GF-D8 (cell line): ENCODE data around the gene ACOX3.
"Not testable (repeated sequence)": the region's sequence is repeated elsewhere in the genome, so short reads cannot be mapped to it uniquely, and the experiment has no call there.

Experiments used
- DNase-seq: peaks from one replicate; lab custom pipeline; 2025; lab: John Stamatoyannopoulos, UW

The ACOX3 gene

DNA sequence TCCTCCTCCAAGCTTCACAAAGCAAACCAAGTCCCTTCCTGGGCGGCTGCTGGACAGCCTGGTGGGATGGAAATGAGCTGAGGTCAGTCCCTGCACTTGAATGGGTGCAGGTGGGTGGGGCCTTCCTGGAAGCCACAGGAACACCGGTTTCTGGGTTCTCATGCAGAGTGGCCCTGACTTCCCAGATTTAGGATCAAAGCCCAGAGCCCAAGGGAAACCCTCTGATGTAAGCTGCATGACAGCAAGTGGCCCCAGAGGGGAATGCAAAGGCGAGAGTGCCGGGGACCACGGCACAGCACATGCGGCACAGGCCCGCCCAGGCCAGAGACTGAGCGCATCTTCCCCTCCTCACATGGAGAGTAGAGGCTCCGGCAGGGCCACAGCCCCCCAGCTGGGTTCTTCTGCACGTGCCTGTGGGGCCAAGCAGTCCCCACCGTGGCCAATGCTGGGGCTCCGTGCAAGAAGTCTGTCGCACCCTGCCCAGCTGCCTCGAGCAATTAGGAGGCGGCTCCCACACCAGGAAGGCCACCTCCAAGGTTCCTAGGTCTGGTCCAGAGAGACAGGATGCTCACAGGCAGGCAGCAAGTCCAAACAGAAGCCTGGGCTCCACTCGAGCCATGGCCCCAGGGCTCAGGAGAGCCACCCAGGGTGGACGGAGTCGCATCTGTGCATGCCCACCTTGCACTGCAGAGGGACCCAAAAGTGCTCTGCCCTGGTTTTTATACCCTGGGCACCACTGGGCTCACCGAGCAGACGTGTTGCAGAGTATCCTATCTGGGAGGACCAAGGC is 88.0 kb downstream of the ACOX3 start:
- DNase-seq: no peak

- no peak for DNase-seq
These were observed 88.6 kb downstream of the ACOX3 start for GRCh38 chr4:8351931-8352367.

DNA sequence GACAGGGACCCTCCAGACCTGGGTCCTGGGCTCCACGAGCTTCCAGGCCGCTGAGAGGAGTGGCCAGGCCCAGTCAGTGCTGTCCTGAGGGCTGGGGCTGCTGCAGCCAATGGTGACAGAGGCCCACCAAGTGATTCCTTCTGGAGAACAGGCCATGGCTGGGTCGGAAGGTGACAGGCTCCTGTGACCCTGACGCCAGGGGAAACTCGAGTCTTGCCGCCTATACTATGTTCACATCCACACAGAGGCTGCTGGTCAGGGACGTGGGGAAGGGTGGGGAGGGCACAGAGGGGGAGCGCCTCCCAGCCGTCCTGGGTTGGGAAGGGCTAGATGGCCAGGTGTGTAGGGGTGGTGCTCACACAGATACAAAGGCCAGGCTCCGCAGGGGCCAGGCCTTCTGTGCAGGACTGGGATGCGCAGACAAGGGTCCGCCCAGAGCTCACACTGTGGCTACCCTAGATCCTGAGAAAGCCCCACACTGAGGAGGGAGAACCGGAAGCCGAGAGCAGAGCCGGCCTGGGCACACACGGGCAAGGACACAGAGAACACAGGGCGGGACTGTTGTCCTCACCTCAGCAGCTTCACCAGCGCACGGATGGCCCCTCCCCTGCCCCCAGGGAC is 89.6 kb downstream of the ACOX3 start:
- no peak for DNase-seq

- DNase-seq: no peak
These were observed 90.2 kb downstream of the ACOX3 start for GRCh38 chr4:8350352-8350751.

DNA sequence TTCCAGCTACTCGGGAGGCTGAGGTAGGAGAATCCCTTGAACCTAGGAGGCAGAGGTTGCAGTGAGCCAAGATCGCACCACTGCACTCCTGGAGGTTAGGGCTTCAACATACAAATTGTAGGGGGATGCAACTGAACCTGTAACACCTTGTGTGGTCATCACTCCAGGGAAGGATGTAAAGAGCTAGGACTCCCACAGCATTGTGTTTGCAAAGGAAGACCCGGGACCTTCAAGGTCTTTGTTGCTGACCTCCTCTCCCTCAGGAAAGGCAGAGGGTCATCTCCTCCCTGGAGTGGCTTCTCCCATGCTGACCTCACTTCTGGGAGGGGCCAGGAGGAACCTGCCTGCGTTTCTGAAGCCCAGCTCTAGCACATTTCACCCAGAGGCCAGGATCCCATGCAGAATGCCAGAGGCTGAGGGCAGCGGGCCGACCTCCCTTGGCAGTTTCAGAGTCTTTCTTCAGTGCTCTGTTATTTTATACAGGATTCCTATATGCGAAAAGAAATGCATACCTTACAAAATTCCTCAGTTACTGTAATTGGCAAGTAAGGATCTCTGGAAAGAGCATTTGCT is 90.8 kb downstream of the ACOX3 start:
- no peak for DNase-seq

DNA sequence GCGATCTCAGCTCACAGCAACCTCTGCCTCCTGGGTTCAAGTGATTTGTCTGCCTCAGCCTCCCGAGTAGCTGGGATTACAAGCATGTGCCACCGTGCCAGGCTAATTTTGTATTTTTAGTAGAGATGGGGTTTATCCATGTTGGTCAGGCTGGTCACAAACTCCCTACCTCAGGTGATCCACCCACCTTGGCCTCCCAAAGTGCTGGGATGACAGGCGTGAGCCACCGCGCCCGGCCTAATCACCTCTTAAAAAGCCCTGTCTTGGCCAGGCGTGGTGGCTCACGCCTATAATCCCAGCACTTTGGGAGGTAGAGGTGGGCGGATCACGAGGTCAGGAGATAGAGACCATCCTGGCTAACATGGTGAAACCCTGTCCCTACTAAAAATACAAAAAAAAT is 91.3 kb downstream of the ACOX3 start:
- DNase-seq: not testable (repeated sequence)

DNA sequence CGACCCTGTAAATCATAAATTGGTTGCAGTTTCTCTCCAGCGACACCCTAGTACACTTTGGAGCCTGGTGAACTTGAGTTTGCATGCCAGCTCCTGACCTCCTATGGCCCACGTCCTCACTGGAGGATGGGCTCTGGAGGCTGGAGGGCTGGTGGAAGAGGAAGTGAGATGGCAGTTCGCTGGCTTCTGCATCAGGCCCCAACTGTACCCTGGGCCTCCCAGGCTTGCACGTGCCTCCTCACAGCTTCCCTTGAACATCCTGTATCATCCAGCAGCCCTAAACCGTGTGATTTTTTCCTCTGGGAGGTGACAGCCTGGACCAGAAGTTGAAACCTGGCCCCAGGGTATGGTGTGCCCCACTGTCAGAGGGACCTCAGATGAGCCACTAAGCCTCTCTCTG is 92.5 kb downstream of the ACOX3 start:
- no peak for DNase-seq

GRCh38 chr4:8347660-8348059 is 92.9 kb downstream of the ACOX3 start:
- no peak for DNase-seq

GRCh38 chr4:8346838-8347605 is 93.5 kb downstream of the ACOX3 start:
- no peak for DNase-seq

GRCh38 chr4:8345946-8346814 is 94.3 kb downstream of the ACOX3 start:
- no peak for DNase-seq

- no peak for DNase-seq
These were observed 95.2 kb downstream of the ACOX3 start for GRCh38 chr4:8345053-8345945.

GRCh38 chr4:8344377-8344776 is 96.1 kb downstream of the ACOX3 start:
- no peak for DNase-seq

DNA sequence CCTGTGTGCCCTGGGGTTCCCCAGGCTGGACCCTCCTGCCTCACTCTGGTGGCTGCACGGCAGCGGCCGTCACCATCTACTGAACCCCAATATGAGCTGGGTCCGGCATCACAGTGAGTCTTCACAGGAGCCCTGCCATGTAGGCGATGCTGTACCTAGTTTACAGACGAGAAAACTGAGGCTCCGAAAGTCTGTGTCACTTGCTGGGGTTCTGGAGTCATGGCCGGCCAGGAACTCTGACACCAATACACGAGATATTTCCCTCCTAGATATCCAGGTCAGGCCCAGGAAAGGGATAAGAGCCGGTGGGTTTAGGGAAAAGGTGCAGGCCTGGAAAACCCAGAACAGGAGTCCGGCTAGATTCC is 96.6 kb downstream of the ACOX3 start:
- no peak for DNase-seq

- DNase-seq: no peak
These were observed 97.1 kb downstream of the ACOX3 start for GRCh38 chr4:8343262-8343966.

DNA sequence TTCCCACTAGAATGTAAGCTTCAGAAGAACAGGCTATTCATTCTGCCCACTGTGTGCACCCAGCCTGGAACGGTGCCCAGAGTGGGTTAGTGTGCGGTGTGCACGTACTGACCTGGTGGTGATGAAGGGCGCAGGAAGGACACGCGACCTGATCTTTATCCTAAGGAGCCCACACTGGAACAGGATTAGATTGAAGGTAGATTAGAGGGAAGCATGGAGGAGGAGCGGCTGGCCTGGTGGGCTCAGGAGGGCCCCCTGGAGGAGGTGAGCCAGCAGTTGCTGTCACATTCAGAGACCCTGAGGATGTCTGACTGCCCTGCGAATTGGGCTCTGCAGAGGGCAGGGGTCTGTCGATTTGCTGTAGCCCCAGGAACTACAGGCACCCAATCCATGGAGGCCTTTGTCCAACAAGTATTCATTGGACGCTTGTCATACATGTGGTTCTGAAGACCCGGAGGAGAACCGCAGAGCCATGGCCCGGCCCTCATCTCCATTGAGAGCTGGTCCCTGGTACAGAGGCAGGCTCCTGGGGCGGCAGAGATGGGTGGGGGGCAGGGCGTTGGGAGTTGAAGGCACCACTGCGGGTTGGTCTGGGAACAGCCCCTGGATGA is 97.8 kb downstream of the ACOX3 start:
- no peak for DNase-seq

- no peak for DNase-seq
These were observed 98.8 kb downstream of the ACOX3 start for GRCh38 chr4:8341691-8342090.

DNA sequence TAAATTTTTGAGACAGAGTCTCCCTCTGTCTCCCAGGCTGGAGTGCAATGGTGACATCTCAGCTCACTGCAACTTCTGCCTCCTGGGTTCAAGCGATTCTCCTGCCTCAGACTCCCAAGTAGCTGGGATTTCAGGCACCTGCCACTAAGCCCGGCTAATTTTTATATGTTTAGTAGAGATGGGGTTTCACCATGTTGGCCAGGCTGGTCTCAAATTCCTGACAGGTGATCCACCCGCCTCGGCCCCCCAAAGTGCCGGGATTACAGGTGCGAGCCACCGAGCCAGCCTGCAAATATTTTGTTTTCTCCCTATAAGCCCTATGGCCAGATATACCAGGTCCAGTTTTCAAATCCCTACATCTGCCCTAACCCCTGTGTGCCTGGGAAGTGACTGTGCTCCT is 99.2 kb downstream of the ACOX3 start:
- DNase-seq: not testable (repeated sequence)

DNA sequence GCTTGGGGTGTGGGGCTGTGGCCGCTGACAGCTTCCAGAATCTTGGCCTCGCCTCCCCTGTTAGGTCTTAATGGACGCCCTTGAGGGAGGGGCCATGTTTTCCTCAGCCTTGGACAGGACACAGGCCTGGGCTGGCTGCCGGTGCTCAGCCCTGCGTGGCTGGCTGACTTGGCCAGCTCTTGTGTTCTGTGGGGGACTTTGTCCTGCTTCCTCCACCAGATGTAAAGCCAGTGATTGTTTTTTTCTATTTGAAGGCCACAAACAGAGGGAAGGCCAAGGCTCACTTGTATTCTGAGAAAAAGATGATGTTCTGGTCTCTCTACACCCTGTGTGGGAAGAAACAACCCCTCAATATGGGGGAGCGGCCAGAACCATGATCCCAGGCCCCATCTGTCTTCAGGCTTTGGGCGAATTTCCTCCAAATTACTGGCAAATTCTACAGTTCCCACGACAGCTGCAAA is 99.7 kb downstream of the ACOX3 start:
- no peak for DNase-seq

DNA sequence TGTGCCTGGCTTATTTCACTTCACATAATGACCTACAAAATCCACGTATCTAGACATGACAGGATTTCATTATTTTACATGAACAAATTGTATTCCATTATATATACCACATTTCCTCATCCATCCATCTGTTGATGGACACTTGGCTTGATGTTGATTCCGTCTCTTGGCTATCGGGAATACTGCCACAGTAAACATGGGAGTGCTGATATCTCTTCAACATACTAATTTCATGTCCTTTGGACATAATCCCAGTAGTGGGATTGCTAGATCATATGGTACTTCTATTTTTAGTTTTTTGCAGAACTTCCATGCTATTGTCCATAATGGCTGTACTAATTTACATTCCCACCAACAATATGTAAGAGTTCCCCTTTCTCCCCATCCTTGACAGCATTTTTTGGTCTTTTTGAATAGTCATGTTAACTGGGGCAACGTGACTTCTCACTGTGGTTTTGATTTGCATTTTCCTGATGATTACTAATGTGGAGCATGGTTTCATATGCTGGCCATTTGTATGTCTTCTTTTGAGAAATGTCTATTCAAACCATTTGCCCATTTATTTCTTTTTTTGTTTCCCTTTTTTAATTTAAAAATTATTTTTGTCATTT is 102.1 kb downstream of the ACOX3 start:
- DNase-seq: no peak
